Right atrium auricular region (tissue), 2 donors: ENCODE measurements around the gene EDIL3. TPM values are rescaled to one million over a fixed set of nuclear protein-coding genes. Genes with fewer than 3 reads are reported as not detected.
"Not testable (repeated sequence)": the region's sequence is repeated elsewhere in the genome, so short reads cannot be mapped to it uniquely, and the experiment has no call there.

Experiments
- DNase-seq: peaks from one replicate; pipeline ENCODE4 v3.0.0-alpha.2; 2019; ENCODE audit warnings: low spot score
- H3K27ac ChIP-seq, 2 donors: fragments of 200-600 bp; sonication (generic); 1 replicate in 1 of 2; 2 replicates in 1 of 2; pipeline ENCODE4 v1.5.1; 2016 to 2019
- H3K27me3 ChIP-seq, 2 donors: fragments of 200-600 bp; sonication (generic); one replicate each; pipeline versions ENCODE4 v1.5.1 to v1.6.0; 2017 to 2019
- H3K36me3 ChIP-seq: fragments of 200-600 bp; sonication (generic); one replicate; pipeline ENCODE4 v1.5.1; 2016
- H3K4me1 ChIP-seq, 2 donors: fragments of 200-600 bp; sonication (generic); one replicate each; pipeline versions ENCODE4 v1.5.1 to v1.6.0; 2017 to 2019
- H3K4me3 ChIP-seq, 2 donors: fragments of 200-600 bp; sonication (generic); 1 replicate in 1 of 2; 2 replicates in 1 of 2; pipeline ENCODE4 v1.5.1; 2017 to 2019; ENCODE audit warnings: mild to moderate bottlenecking in 1 of 2, moderate library complexity in 1 of 2
- H3K9me3 ChIP-seq, 2 donors: fragments of 200-600 bp; sonication (generic); one replicate each; pipeline ENCODE4 v1.5.1; 2019
- CTCF ChIP-seq, 2 donors: fragments of 200-600 bp; sonication (generic); IDR thresholded peaks; one replicate each; pipeline ENCODE4 v1.5.1; 2019; ENCODE audit warnings: antibody characterized with exemption in 2 of 2
- total RNA-seq, 2 donors: library from RNA; depleted of rRNA; stranded (reverse); fragments of >200 nt; gene quantifications; one replicate each; pipeline ENCODE4 v1.1.0, GENCODE V29; 2016

Gene EDIL3
- total RNA-seq, 2 donors from 2014 or later = 9.0 to 10.8 TPM

GRCh38 chr5:84304599-84304998 is 80.1 kb downstream of the EDIL3 start:
- Histone ChIP-seq H3K36me3 (no peaks in the 10 kb centered on the region), H3K27ac (no peak overlapping the region), H3K4me1 (no peaks in the 10 kb centered on the region), H3K9me3 (no peaks in the 10 kb centered on the region), H3K4me3 (no peak overlapping the region), H3K27me3 (no peaks in the 10 kb centered on the region)
- DNase-seq = no peak
- TF ChIP-seq CTCF (IDR thresholded peaks at IDR 0.05) = no peak

GRCh38 chr5:84303315-84303714 is 81.4 kb downstream of the EDIL3 start:
- Histone ChIP-seq H3K27me3 (no peaks in the 10 kb centered on the region), H3K9me3 (no peaks in the 10 kb centered on the region), H3K4me3 (no peak overlapping the region), H3K4me1 (no peaks in the 10 kb centered on the region), H3K27ac (no peak overlapping the region), H3K36me3 (no peaks in the 10 kb centered on the region)
- no peak for TF ChIP-seq CTCF (IDR thresholded peaks at IDR 0.05)
- no peak for DNase-seq

GRCh38 chr5:84301535-84301934 is 83.1 kb downstream of the EDIL3 start:
- no peak for TF ChIP-seq CTCF (IDR thresholded peaks at IDR 0.05)
- no peaks in the 10 kb centered on the region for H3K9me3 ChIP-seq
- H3K4me3 ChIP-seq = no peak overlapping the region
- DNase-seq = no peak
- H3K4me1 ChIP-seq = no peaks in the 10 kb centered on the region
- H3K27me3 ChIP-seq = no peaks in the 10 kb centered on the region
- no peak overlapping the region for H3K27ac ChIP-seq
- no peaks in the 10 kb centered on the region for H3K36me3 ChIP-seq

GRCh38 chr5:84299959-84300358 is 84.7 kb downstream of the EDIL3 start:
- no peak for TF ChIP-seq CTCF (IDR thresholded peaks at IDR 0.05)

GRCh38 chr5:84298628-84299027 is 86.1 kb downstream of the EDIL3 start:
- Histone ChIP-seq H3K36me3 (no peaks in the 10 kb centered on the region), H3K27ac (no peak overlapping the region), H3K4me1 (no peaks in the 10 kb centered on the region), H3K9me3 (no peaks in the 10 kb centered on the region), H3K27me3 (no peaks in the 10 kb centered on the region), H3K4me3 (no peak overlapping the region)
- no peak for DNase-seq
- no peak for TF ChIP-seq CTCF (IDR thresholded peaks at IDR 0.05)

More at GRCh38 chr5:84299959-84300358, 84.7 kb downstream of the EDIL3 start:
- H3K4me1 ChIP-seq = no peaks in the 10 kb centered on the region
- H3K27me3 ChIP-seq = no peaks in the 10 kb centered on the region
- H3K27ac ChIP-seq = no peak overlapping the region
- H3K9me3 ChIP-seq = no peaks in the 10 kb centered on the region
- DNase-seq = no peak
- no peak overlapping the region for H3K4me3 ChIP-seq
- H3K36me3 ChIP-seq = no peaks in the 10 kb centered on the region

- H3K27ac ChIP-seq, H3K4me3 ChIP-seq, DNase-seq, H3K36me3 ChIP-seq, H3K27me3 ChIP-seq, H3K4me1 ChIP-seq, H3K9me3 ChIP-seq: not testable (repeated sequence)
Observed at GRCh38 chr5:84297641-84298040, 87.0 kb downstream of the EDIL3 start.
